GM23338 (cell line): ENCODE data around the gene GRIN3B. TPM values are rescaled to one million over a fixed set of nuclear protein-coding genes. Genes with fewer than 3 reads are reported as not detected.

ENCODE experiments used
- ATAC-seq: fragments of 200-7000 bp; cut with Tn5 transposase; 3 replicates; pipeline ENCODE4 v1.9.1; 2020
- DNase-seq: peaks from one replicate; pipeline ENCODE4 v3.0.0-alpha.2; 2015; ENCODE audit warnings: low spot score
- H2AFZ ChIP-seq: fragments of 200-600 bp; sonication (generic); 2 replicates; pipeline ENCODE4 v1.8.0; 2016; ENCODE audit warnings: antibody characterized with exemption, mild to moderate bottlenecking, moderate library complexity
- H3F3A ChIP-seq: fragments of 200-600 bp; sonication (generic); replicated peaks from 2 replicates; pipeline ENCODE4 v1.8.0; 2017; ENCODE audit warnings: antibody characterized with exemption, mixed run types, low read depth
- H3K27ac ChIP-seq: fragments of 200-600 bp; sonication (generic); 2 replicates; pipeline ENCODE4 v1.6.1; 2016; ENCODE audit warnings: low read depth
- H3K27me3 ChIP-seq: fragments of 200-600 bp; sonication (generic); 2 replicates; pipeline ENCODE4 v1.8.0; 2016; ENCODE audit warnings: mild to moderate bottlenecking, mixed run types, moderate library complexity; ENCODE audit not compliant: insufficient read depth
- H3K36me3 ChIP-seq: fragments of 200-600 bp; sonication (generic); 2 replicates; pipeline ENCODE4 v1.8.0; 2016; ENCODE audit warnings: mild to moderate bottlenecking; ENCODE audit not compliant: insufficient read depth
- H3K4me1 ChIP-seq: fragments of 200-600 bp; sonication (generic); 2 replicates; pipeline ENCODE4 v1.8.0; 2016; ENCODE audit warnings: mild to moderate bottlenecking, moderate library complexity; ENCODE audit not compliant: insufficient read depth
- H3K4me2 ChIP-seq: fragments of 200-600 bp; sonication (generic); 2 replicates; pipeline ENCODE4 v1.7.1; 2017; ENCODE audit warnings: mixed run types
- H3K4me3 ChIP-seq: fragments of 200-600 bp; sonication (generic); 2 replicates; pipeline ENCODE4 v1.6.1; 2016; ENCODE audit warnings: mixed run types
- H3K79me2 ChIP-seq: fragments of 200-600 bp; sonication (generic); replicated peaks from 2 replicates; pipeline ENCODE4 v1.8.0; 2017; ENCODE audit warnings: mild to moderate bottlenecking; ENCODE audit not compliant: insufficient read depth
- H3K9me2 ChIP-seq: fragments of 200-600 bp; sonication (generic); 2 replicates; pipeline ENCODE4 v1.8.0; 2017; ENCODE audit not compliant: insufficient read depth
- H4K20me1 ChIP-seq: fragments of 200-600 bp; sonication (generic); replicated peaks from 2 replicates; pipeline ENCODE4 v1.8.0; 2017; ENCODE audit warnings: mild to moderate bottlenecking; ENCODE audit not compliant: insufficient read depth
- H3K27ac Mint-ChIP-seq: 2 replicates; pipeline ENCODE4 v1.8.0; 2020; ENCODE audit warnings: inconsistent platforms, mild to moderate bottlenecking, moderate library complexity, mixed read lengths
- H3K27me3 Mint-ChIP-seq: 3 replicates; pipeline ENCODE4 v1.8.0; 2022; ENCODE audit warnings: low read depth, mild to moderate bottlenecking, moderate library complexity, mixed read lengths, inconsistent platforms; ENCODE audit not compliant: insufficient read depth, poor library complexity
- H3K36me3 Mint-ChIP-seq: 3 replicates; pipeline ENCODE4 v1.8.0; 2021; ENCODE audit warnings: low read depth, mild to moderate bottlenecking, inconsistent platforms, moderate library complexity, mixed read lengths
- H3K4me1 Mint-ChIP-seq: 3 replicates; pipeline ENCODE4 v1.8.0; 2020; ENCODE audit warnings: mild to moderate bottlenecking, inconsistent platforms, mixed read lengths
- H3K4me3 Mint-ChIP-seq: 3 replicates; pipeline ENCODE4 v1.8.0; 2021; ENCODE audit warnings: moderate library complexity, mild to moderate bottlenecking, inconsistent platforms, mixed read lengths
- H3K9me3 Mint-ChIP-seq: 3 replicates; pipeline ENCODE4 v1.8.0; 2020; ENCODE audit warnings: moderate library complexity, mild to moderate bottlenecking, inconsistent platforms, mixed read lengths
- CREB1 ChIP-seq: fragments of 250-450 bp; sonication (Bioruptor Pico); IDR thresholded peaks from 2 replicates; pipeline ENCODE4 v1.5.0; 2020; ENCODE audit warnings: low read depth, mild to moderate bottlenecking, moderate library complexity
- EZH2 ChIP-seq: fragments of 200-600 bp; sonication (generic); IDR thresholded peaks from one replicate; pipeline ENCODE4 v1.8.0; 2017; ENCODE audit warnings: antibody characterized with exemption, mild to moderate bottlenecking, low read depth; ENCODE audit not compliant: unreplicated experiment
- EZH2phosphoT487 ChIP-seq: fragments of 200-600 bp; sonication (generic); IDR thresholded peaks from one replicate; pipeline ENCODE4 v1.8.1; 2018; ENCODE audit warnings: antibody characterized with exemption; ENCODE audit not compliant: unreplicated experiment
- JUNB ChIP-seq: IDR thresholded peaks from one replicate; pipeline ENCODE4 v1.6.1; 2016; ENCODE audit warnings: antibody characterized with exemption; ENCODE audit not compliant: unreplicated experiment
- NANOG ChIP-seq: IDR thresholded peaks from 2 replicates; pipeline ENCODE4 v1.6.1; 2016; ENCODE audit warnings: antibody characterized with exemption, borderline replicate concordance
- REST ChIP-seq: IDR thresholded peaks from one replicate; pipeline ENCODE4 v1.6.1; 2018; ENCODE audit warnings: antibody characterized with exemption; ENCODE audit not compliant: unreplicated experiment
- polyA plus RNA-seq: library from polyadenylated mRNA; unstranded; fragments of >200 nt; fragmentation: Nextera tagmentation; extraction: Ambion mirVana; gene quantifications from 2 replicates; pipeline ENCODE4 v1.2.1, GENCODE V29; 2016
- total RNA-seq: library from RNA; depleted of rRNA; stranded (reverse); fragments of >200 nt; shearing (Covaris generic); gene quantifications from 2 replicates; pipeline ENCODE4 v1.2.3, GENCODE V29; 2014
- TF ChIP-seq, protein P1 (sequence below), 2 experiments: fragments of 200-600 bp in 1 of 2; sonication (generic) in 1 of 2; conservative IDR thresholded peaks; 2 replicates each; pipeline versions ENCODE4 v1.5.1 to v1.6.1; 2016 to 2017; ENCODE audit warnings: antibody characterized with exemption in 2 of 2, low read depth in 2 of 2, mild to moderate bottlenecking in 2 of 2, moderate library complexity in 1 of 2
- TF ChIP-seq, protein P2 (sequence below): IDR thresholded peaks from 2 replicates; pipeline ENCODE4 v1.6.1; 2016; ENCODE audit warnings: antibody characterized with exemption

GRIN3B gene
- total and polyA plus RNA-seq, 2 experiments from 2014 or later: 0.11 to 2.8 TPM

- TF ChIP-seq REST (no peak), JUNB (no peak), NANOG (no peak)
- TF ChIP-seq, protein P1, sequence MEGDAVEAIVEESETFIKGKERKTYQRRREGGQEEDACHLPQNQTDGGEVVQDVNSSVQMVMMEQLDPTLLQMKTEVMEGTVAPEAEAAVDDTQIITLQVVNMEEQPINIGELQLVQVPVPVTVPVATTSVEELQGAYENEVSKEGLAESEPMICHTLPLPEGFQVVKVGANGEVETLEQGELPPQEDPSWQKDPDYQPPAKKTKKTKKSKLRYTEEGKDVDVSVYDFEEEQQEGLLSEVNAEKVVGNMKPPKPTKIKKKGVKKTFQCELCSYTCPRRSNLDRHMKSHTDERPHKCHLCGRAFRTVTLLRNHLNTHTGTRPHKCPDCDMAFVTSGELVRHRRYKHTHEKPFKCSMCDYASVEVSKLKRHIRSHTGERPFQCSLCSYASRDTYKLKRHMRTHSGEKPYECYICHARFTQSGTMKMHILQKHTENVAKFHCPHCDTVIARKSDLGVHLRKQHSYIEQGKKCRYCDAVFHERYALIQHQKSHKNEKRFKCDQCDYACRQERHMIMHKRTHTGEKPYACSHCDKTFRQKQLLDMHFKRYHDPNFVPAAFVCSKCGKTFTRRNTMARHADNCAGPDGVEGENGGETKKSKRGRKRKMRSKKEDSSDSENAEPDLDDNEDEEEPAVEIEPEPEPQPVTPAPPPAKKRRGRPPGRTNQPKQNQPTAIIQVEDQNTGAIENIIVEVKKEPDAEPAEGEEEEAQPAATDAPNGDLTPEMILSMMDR (conservative IDR thresholded peaks at IDR 0.05; ENCODE audit: low read depth in 2 of 2): no peak
These were observed 35.2 kb upstream of the GRIN3B start (continued) for GRCh38 chr19:964761-965694.

DNA sequence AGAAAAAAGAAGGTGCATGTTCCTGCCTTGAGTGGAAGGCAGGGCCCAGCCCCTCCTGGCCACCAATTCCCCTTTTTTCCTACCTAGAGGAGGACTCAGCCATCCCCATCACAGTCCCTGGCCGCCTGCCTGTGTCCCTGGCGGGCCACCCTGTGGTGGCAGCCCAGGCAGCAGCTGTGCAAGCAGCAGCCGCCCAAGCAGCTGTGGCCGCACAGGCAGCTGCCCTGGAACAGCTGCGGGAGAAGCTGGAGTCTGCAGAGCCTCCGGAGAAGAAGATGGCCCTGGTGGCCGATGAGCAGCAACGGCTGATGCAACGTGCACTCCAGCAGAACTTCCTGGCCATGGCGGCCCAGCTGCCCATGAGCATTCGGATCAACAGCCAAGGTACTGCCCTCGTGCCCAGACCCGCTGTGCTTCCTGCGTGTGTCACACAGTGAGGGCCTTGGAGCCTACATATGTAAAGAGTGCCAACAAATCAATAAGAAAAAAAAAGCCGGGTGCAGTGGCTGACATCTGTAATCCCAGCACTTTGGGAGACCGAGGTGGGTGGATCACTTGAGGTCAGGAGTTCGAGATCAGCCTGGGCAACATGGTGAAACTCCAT lies 33.6 kb upstream of the GRIN3B start:
- Histone ChIP-seq H4K20me1 (no peaks in the 10 kb centered on the region), H3K36me3 (peaks cover 36% of the 10 kb centered on the region), H3K4me2 (no peak overlapping the region), H3K79me2 (no peaks in the 10 kb centered on the region), H3K27ac (no peak overlapping the region), H2AFZ (no peak overlapping the region), H3K4me1 (no peaks in the 10 kb centered on the region), H3K9me2 (no peaks in the 10 kb centered on the region), H3K27me3 (no peaks in the 10 kb centered on the region), H3K4me3 (no peak overlapping the region), H3F3A (peaks cover 11% of the 10 kb centered on the region; the same call in 1 of the 2 replicates)
- H3K27me3 Mint-ChIP-seq: peaks cover 12% of the 10 kb centered on the region
- DNase-seq: no peak
- H3K9me3 Mint-ChIP-seq: peaks cover 28% of the 10 kb centered on the region
- peaks cover 85% of the 10 kb centered on the region for H3K36me3 Mint-ChIP-seq
- H3K4me1 Mint-ChIP-seq: peaks cover 3% of the 10 kb centered on the region; the same call in 2 of the 3 replicates
- ATAC-seq: no peak
- no peak overlapping the region for H3K27ac Mint-ChIP-seq
- H3K4me3 Mint-ChIP-seq: no peak overlapping the region
- no peak for TF ChIP-seq EZH2
- TF ChIP-seq JUNB: no peak
- no peak for TF ChIP-seq REST
- TF ChIP-seq, protein P2, sequence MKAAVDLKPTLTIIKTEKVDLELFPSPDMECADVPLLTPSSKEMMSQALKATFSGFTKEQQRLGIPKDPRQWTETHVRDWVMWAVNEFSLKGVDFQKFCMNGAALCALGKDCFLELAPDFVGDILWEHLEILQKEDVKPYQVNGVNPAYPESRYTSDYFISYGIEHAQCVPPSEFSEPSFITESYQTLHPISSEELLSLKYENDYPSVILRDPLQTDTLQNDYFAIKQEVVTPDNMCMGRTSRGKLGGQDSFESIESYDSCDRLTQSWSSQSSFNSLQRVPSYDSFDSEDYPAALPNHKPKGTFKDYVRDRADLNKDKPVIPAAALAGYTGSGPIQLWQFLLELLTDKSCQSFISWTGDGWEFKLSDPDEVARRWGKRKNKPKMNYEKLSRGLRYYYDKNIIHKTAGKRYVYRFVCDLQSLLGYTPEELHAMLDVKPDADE: no peak
- no peak for TF ChIP-seq CREB1
- no peak for TF ChIP-seq EZH2phosphoT487
